Fibroblast of skin of right biceps (primary cell): ENCODE measurements around the gene WASHC2C.
"Not testable (repeated sequence)": the region's sequence is repeated elsewhere in the genome, so short reads cannot be mapped to it uniquely, and the experiment has no call there.

ENCODE experiments used
- DNase-seq: peaks from one replicate; pipeline ENCODE4 v3.0.0-alpha.2; 2013

WASHC2C gene, protein sequence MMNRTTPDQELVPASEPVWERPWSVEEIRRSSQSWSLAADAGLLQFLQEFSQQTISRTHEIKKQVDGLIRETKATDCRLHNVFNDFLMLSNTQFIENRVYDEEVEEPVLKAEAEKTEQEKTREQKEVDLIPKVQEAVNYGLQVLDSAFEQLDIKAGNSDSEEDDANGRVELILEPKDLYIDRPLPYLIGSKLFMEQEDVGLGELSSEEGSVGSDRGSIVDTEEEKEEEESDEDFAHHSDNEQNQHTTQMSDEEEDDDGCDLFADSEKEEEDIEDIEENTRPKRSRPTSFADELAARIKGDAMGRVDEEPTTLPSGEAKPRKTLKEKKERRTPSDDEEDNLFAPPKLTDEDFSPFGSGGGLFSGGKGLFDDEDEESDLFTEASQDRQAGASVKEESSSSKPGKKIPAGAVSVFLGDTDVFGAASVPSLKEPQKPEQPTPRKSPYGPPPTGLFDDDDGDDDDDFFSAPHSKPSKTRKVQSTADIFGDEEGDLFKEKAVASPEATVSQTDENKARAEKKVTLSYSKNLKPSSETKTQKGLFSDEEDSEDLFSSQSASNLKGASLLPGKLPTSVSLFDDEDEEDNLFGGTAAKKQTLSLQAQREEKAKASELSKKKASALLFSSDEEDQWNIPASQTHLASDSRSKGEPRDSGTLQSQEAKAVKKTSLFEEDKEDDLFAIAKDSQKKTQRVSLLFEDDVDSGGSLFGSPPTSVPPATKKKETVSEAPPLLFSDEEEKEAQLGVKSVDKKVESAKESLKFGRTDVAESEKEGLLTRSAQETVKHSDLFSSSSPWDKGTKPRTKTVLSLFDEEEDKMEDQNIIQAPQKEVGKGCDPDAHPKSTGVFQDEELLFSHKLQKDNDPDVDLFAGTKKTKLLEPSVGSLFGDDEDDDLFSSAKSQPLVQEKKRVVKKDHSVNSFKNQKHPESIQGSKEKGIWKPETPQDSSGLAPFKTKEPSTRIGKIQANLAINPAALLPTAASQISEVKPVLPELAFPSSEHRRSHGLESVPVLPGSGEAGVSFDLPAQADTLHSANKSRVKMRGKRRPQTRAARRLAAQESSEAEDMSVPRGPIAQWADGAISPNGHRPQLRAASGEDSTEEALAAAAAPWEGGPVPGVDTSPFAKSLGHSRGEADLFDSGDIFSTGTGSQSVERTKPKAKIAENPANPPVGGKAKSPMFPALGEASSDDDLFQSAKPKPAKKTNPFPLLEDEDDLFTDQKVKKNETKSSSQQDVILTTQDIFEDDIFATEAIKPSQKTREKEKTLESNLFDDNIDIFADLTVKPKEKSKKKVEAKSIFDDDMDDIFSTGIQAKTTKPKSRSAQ (N-terminal part only)

DNA sequence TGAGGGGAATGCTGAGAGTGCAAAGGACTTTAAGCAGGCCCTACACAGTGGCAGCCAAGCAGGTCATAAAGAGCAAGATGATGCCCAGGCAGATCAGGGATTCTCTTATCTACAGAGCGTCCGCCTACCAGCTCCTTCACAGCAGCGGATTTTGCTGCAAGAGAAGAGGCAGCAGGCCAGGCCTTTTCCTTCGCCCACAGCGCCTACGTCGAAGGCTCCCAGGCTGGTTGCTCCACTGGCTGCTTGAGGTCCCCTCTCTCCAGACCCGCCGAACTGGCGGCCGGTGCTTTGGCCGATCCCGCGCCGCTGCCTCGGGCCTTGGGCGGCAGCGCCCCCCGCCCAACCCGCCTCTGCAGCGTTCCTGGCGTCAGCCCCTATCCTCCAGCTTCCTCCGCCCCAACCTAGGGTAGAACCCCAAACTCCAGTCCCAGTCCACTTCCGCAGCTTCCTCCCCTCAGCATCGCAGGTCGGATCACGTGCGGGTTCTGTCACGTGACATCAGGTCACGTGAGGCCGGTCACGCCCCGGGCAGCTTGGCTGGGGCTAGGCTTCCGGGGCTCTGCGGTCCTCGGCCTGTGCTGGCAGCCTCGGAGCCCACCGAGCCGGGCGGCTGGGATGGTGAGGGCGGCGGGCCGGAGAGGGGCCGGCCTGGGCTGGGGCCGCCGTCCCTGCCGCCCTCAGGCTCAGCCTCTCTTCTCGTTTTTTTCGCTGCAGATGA is at the start of gene WASHC2C:
WASHC2C (plus strand) TSS at position 564 of the 718 bp plus-strand sequence; CDS start at position 616, 52 bp downstream.
- peak; percentile 89 for DNase-seq

DNA sequence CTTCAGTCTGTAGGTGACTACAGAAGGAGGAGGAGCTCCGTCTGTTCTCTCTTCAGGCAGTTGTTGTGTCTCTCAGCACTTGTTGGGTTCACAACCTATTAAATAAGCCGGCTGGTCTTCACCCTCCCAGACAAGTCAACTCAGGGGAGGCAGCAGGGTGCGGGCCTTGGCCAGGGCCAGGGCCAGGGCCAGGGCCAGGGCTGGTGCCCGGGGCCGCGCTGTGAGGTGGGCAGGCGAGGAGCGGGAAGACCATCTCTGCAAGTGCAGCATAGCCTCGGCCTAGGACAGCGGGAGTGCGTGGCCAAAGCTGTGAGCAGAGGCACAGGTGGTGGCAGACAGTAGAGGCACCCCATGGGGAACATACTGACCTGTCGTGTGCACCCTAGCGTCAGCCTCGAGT is 48.6 kb upstream of the WASHC2C start:
- DNase-seq, result not testable (repeated sequence)

DNA sequence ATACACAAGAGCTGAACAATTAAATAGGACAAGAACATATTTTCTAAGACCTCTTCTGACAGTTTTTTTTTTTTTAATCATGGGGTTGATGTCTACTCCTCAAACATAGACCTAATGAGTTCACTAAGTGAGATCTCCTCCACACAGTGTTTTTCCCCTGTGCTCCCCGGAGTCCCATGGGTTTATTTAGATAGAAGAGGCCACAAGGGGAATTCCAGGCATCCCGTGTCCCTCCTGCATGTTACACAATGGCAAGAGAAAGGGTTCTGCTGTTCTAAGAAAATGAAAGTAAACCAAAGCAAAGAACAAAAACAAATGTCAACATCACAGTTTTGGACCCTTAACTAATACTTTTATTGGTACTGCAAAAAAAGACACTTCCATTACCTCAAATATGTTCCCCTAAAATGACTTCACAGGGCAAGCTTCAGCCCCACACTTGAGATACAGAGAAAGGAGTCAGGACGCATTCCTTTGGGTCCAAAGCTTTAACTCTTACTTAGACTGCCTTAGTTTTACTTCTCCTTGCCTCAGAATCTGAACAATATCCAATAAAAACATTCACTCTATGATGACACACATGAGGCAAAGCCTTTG is 16.8 kb upstream of the WASHC2C start:
- DNase-seq, result not testable (repeated sequence)

DNA sequence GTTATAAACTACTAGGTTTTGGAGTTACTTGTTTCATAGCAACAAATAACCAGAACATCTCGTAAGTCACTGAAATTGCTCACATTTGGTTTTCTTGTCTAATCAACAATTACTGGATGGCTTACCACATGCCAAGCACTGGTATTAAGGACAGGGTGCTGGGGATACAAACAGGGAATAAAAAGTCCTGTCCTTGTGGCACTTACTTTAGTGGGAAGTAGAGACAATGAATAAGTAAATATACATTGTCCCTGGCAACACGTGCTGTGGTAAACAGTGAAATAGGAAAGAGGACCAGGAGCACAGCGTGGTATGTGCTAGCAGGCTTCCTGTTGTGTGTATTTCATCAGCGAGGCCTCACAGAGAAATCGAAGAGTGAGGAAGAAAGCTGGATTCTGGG is 15.8 kb upstream of the WASHC2C start:
- DNase-seq, result not testable (repeated sequence)

DNA sequence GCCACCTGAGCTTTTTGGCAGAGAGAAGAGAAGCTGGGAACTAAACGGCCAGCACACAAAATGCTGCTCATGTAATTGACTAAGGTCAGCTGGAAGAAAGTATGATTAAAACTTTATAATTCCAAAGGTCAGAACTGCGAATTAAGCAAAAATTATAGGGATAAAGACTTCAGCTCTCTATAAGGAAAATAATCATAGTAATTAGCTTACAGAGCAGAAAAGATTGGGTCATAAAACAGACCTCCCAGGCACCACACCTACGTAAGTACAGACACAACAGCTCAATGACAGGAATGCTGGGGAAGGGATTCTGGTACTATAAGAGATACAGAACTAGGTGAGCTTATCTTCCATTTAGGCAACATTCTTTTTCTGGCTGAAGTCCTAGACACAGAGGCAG is 10.0 kb upstream of the WASHC2C start:
- DNase-seq, result not testable (repeated sequence)

DNA sequence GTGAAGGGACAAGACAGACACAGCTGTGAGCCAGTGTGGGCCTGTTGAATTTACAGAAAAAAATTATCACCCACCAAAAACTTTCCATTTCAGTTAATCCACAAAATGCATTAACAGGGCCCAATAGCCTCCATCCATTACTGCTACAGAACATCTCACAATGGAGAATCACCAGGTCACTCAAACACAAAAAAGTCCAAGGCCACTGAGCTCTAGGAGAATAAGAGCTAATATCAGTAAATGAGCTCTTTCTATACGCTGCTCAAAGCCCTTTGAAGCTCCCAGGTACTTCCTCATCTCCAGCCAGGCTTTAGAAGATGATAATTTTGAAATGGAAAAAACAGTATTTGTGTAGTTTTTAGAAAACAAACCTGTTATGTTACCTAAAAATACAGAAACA is 9.4 kb upstream of the WASHC2C start:
- not testable (repeated sequence) for DNase-seq

DNA sequence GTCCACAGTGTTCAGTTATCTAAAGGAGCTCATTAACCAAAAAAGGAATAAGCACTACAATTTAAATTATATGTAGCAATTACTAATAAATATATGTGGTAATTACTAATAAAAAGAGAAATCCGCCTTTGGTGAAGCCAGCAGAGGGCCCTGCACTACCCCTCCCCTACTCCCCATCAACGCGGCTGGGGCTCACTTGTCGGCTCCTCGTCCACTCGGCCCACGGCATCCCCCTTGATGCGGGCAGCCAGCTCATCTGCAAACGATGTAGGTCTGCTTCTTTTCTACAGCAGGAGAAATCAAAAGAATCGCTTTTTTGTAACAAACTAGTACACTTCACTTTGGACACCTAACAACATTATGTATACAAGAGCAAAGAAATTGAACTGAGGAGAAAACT is 5.6 kb upstream of the WASHC2C start:
- DNase-seq, result not testable (repeated sequence)

DNA sequence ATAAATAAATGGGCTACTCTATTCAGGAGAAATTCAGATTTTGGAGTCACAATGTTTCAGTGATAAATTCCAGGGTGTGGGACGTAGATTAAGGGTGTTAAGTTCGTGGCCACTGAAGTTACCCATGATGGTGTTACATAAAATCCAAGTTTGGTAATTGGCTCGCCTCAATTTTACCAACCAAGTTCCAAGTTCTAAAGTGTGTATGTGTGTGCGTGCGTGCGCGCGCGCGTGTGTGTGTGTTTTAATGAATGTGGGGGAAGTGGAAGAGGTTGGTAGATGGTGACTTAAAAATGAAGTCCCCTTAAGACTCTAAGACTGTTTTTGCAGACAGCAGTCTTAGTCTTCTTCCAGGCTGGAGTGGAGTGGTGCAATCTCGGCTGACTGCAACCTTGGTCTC is 3.2 kb upstream of the WASHC2C start:
- not testable (repeated sequence) for DNase-seq

DNA sequence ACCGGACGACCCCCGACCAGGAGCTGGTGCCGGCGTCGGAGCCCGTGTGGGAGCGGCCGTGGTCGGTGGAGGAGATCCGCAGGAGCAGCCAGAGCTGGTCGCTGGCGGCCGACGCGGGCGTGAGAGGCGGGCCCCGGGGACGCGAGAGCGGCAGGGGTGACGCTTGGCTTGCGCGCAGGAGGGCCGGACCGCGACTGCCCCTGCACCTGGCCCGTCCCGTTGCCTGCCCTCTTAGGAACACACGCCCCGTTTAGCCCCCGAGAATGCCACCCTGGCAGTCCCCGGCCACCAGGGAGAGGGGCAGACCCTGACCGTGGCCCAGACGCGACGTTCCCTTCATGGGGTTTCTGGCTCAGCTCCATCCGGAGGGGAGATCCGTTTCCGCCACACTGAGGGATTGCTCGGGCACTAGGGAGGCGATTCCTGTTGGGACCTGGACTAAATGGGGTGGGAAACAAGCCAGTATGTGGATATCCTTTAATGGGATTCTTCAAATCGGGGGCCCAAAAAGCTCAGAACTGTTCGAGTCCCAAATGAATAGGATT is 427 bp downstream of the WASHC2C start:
- DNase-seq, result not testable (repeated sequence)

DNA sequence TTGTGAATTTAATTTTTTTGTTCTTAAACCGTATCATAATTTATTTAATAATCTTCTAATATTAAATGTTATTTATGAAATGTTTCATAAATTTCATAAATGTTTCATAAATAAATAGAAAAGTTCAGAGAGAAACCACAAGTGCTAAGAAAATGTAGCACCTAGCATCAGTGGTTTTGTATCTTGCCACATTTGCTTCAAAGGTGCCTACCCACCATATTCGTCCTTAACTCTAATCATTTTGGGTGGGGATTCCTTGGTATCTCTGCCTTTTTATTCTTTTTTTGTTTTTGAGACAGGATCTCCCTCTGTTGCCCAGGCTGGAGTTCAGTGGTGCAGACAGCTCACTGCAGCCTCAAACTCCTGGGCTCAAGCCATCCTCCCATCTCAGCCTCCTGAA is 7.4 kb downstream of the WASHC2C start:
- DNase-seq, result not testable (repeated sequence)

DNA sequence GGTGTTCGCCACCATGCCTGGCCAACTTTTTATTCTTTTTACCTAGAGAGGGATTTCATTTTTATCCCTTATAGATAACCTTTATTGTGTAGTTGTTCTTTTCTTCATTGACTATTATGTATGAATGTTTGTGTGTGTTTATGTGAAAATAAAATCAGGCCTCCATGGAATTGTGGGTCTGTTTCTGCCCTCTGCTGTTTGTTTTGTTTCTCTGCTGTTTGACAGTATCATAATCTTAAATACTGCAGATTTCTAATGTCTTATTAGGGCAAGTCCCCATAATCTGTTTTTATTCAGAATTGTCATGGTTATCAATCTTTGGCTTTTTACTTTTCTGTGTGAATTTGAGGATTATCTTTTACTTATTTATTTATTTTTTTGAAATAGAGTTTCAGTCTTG is 7.8 kb downstream of the WASHC2C start:
- DNase-seq, result not testable (repeated sequence)

DNA sequence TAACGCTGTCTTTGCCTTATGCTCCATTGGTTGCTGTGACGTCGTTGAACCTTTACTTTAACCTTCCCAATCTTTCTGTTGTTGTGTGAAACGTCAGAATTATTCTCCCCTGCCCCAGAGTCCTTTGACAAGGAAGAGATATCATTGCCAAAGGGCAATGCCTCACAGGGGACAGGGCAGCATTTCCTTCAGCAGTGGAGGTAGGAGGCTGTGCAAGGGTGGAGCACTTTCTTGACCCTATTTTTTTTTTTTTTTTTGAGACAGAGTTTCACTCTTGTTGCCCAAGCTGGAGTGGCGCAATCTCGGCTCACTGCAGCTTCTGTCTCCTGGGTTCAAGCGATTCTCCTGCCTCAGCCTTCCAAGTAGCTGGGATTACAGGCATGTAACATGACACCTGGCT is 14.5 kb downstream of the WASHC2C start:
- not testable (repeated sequence) for DNase-seq

DNA sequence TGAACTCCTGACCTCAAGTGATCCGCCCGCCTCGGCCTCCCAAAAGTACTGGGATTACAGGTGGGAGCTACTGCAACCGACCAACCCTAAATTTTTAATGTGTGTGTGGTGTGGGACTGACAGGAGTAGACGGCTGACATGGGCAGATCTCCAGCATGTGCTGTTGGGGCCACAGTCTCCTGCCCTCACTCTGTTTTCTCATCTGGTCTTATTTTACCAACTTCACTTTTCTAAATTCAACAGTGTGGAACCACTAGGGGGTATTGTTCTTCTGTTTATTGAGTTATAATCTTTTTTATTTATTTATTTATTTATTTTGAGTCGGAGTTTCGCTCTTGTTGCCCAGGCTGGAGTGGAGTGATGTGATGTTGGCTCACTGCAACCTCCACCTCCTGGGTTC is 14.9 kb downstream of the WASHC2C start:
- DNase-seq, result not testable (repeated sequence)

DNA sequence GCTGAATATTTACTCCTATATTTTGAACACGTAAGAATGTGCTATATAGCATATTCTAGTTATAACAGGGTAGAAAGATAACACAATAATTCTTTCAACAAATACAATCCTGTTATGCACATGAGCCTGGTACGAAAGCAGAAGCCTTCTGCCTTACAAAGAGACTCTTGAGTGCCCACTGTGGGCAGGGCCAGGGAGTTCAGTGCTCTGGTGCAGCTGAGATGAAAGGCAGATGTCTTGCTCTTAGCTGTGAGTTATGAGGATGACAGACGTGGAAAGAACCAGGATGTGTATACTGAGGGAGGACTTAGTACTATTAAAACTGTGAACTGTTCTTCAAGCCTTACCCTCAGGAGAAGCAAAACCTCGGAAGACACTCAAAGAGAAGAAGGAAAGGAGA is 24.1 kb downstream of the WASHC2C start:
- DNase-seq, result not testable (repeated sequence)

DNA sequence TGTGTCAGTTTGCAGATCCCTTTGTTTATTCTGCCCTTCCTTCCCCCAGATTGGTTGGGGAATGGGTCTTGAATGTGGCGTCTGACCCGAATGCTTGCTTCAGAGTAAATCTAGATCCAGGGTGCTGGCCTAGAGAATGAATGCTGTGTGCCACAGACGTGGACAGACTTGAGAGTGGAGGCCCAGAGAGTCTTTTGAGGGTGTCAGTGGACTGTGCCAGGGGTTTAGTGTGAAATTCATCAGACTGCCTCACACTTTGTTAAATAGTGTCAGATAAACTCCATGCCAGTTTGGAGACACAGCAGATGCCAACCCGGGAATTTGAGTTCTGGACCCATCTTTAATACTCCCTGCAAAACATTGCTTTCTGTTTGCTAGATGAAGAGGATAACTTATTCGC is 25.1 kb downstream of the WASHC2C start:
- not testable (repeated sequence) for DNase-seq

DNA sequence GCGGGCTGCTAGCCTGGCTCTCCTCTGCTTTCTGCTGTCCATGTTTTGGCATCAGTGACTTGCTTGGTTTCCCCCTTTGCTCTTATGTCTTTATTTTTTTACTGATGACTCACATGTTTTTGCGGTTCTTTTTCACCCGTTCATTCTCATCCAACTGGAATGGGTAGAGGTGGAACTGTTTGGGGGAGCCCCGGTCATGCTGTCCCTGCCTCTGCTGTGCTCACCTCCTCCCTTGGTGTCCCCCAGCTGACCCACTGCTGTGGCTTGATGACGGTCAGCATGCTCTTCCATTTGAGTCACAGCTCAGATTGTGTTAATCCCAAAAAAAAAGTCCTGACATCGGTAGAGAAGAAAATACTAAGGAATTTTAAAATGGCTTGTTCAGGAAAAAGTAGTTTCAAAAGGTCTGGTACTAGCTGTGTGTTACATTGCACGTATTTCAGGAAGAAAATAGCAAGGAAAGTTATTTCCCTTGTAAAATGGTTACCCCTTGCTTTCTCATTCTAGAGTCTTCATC is 27.0 kb downstream of the WASHC2C start:
- not testable (repeated sequence) for DNase-seq

DNA sequence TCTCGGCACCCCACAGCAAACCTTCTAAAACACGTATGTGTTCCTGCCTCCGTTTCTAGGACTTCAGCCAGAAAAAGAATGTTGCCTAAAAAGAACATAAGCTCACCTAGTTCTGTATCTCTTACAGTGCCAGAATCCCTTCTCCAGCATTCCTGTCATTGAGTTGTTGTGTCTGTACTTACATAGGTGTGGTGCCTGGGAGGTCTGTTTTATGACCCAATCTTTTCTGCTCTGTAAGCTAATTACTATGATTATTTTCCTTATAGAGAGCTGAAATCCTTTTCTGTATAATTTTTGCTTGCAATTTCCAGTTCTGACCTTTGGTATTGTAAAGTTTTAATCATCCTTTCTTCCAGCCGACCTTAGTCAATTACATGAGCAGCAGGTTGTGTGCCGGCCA is 28.0 kb downstream of the WASHC2C start:
- DNase-seq, result not testable (repeated sequence)

DNA sequence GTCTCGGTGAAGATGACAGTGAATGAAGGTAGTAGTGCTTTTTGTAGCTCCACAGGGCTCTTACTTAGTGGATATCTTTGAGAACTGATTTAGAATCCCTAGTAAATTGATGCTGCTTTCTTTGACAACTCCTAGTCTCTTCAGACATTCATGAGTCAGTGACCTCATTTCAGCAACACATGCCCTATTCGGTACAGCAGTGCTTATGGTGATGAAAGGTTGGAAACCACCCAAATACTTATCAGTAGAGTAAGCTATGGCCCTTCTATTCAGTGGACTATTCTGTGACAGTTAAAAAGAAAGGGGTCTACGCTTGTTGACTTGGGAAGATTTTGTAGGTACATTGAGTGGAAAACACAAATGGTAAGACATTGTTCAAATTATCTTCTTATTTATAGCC is 29.0 kb downstream of the WASHC2C start:
- DNase-seq, result not testable (repeated sequence)

DNA sequence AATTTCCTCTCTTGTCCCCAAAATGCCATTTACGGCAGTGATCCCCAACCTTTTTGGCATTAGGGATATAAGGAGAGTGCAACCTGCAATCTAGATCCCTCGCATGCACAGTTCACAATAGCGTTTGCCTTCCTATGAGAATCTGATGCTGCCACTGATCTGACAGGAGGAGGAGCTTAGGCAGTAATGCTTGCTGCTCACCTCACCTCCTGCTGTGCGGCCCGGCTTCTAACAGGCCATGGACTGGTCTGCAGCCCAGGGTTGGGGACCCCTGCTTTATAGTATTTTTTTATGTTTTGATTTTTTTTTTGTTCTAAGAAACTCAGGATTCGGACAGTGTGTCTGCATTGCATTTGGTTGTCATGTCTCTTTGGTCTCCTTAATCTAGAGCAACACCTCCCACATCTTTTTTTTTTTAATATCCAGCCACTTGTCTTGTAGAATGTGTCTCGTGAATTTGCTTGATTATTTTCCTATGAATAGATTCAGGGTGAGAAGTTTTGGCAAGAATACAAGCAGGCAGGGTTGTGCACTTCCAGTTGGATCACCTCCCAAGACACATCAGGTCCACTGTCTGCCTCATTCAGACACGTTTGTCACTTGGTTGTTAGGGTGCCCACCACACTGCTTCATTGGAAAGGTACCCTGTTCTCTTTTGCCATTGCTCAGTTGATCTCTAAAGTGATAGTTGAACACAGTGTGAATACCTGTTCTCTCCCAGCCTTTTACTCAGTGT is 30.8 kb downstream of the WASHC2C start:
- DNase-seq, result not testable (repeated sequence)

DNA sequence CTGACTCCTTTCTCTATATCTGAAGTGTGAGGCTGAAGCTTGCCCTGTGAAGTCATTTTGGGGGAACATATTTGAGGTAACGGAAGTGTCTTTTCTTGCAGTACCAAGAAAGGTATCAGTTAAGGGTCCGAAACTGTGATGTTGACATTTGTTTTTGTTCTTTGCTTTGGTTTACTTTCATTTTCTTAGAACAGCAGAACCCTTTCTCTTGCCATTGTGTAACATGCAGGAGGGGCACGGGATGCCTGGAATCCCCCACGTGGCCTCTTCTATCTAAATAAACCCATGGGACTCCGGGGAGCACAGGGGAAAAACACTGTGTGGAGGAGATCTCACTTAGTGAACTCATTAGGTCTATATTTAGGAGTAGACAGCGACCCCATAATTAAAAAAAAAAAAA is 34.6 kb downstream of the WASHC2C start:
- DNase-seq, result not testable (repeated sequence)
